Renal cortex interstitium (tissue), 11 donors: Measurements from ENCODE around the gene LRRC8B. TPM values are rescaled to one million over a fixed set of nuclear protein-coding genes. Genes with fewer than 3 reads are reported as not detected.
"Not testable (repeated sequence)": the region's sequence is repeated elsewhere in the genome, so short reads cannot be mapped to it uniquely, and the experiment has no call there.

ENCODE experiments used
- DNase-seq, 11 donors: peaks; one replicate each; pipeline ENCODE4 v3.0.0-alpha.2; 2013; ENCODE audit warnings: low read depth in 9 of 11, low spot score in 4 of 11; ENCODE audit errors: extremely low read depth in 1 of 11
- polyA plus RNA-seq, 3 donors: library from polyadenylated mRNA; unstranded; fragments of 120-200 nt; gene quantifications; one replicate each; pipeline ENCODE4 v1.2.1, GENCODE V29; 2013; ENCODE audit not compliant: insufficient read length in 3 of 3

The LRRC8B gene
- polyA plus RNA-seq, 3 donors, result 8.2 to 9.3 (median 8.7) TPM

DNA sequence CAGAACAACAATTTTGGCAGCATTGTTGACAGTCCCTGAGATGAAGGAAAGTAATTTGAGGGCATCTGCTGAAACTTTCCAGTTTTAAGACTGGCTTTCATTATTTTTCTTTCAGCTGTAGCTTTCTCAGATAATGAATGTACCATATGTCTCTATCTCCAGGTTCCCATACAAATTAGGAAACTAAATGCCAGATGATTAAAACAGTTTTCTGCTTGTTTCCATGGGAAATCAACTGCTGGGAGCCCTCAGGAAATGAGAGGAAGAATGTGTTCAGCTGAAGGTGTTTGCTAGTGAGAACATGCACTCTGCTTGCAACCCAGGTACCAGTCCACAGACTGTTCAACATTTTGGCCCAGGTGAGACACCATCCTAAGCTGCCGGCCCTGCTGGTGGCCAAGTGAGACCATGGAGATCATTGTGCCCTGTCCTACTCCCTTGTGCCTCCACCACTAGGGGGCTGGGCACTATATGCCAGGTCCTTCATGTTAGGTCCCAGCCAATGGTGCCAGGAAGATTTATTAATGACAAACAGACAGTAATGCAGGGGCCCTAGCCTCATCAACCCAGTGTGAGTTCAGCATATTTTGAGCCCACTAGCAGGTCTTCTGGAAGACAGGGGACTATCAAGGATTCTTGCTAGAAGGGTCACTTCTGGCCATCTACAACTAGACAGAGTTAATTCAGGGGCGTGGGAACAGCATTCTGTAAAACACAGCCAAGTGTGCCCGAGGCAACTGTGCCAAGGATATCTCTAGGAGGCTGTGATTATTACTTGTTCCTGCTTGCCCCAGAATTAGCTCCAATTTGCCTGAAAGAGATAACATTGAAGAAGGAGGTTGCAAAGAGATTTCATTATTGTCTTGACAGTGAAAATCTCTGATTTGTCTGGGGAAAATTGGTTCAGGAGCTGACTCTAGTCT lies 91.3 kb downstream of the LRRC8B start:
- no peak for DNase-seq

GRCh38 chr1:89616844-89617627 lies 92.4 kb downstream of the LRRC8B start:
- DNase-seq, result no peak

DNA sequence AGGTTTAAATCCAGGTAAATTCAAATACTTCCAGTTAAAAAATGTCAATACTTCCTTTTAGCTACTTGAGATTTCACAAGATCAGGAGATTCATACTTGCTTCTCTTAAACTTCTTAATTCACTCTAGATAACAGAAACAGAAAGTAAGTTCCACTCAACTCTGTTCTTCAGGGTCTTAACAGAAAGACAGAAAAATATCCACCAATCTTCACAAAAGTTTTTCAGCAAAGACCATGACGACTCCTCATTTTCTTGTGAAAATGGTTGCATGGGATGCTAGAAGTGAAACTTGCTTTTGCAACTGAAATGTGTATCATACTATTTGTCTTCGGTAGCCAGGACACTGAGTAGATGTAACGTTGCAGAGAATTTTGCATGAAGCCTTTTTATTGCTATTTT lies 96.0 kb downstream of the LRRC8B start:
- no peak for DNase-seq

DNA sequence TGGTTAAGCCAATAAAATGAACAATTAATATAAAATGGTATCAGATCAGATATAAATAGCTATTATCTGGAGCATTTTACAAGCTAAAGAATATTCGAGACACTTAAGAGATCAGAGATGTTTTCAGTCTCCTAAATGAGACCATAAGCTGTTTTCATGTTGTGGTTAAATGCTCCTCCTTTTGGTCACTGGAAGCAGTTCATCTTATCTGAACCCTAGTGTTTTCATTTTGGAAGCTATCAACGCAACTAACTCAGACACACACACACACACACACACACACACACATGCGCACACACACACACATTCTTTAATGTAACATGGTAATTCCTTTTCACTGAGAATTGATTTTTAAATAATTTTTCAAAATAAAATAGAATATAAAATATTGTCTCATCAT lies 98.3 kb downstream of the LRRC8B start:
- no peak for DNase-seq

DNA sequence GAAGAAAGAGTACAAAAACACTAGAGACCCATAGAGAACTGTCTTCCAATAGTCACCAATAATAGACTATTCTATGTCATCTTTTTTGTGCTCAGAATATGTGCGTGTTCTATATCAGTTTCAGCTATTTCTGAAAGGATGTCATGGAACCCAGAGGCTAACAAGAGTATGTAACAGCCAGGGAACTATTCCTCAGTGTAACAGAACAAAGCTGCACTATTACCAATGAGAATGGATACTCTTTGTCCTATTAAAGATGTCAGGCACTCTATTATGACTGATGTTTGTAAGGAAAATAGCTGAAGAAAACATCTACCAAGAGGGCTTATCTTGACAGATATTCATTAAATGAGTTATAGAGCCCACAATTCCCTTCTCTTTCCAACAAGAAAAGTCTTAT lies 99.7 kb downstream of the LRRC8B start:
- no peak for DNase-seq

DNA sequence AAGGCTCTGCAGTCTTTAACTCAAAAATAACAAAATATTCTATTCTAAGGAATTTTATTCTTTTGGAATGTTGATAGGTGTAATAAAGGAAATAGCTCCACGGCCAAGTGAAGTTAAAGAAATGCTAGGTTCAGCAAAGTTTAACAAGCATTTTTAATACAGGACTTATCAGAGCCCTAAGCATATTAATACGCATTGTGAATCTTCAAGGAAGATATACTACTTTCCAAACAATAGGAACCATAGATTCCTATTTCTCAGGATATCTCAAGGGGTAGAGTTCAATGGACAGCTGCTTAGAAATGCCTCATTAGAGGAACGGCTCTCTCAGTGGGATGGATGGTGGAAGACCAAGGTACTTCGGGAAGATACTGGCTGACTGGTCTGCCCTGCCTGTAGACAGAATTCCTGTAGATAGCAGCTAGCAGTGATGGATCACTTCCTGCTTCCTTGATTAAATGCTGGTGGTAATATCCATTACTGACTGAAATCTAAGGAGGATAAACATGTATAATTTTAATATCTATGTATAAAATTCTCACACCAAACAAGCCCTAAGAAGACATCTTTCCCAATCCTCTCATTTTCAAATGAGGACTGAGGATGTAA lies 100.2 kb downstream of the LRRC8B start:
- DNase-seq, result no peak

DNA sequence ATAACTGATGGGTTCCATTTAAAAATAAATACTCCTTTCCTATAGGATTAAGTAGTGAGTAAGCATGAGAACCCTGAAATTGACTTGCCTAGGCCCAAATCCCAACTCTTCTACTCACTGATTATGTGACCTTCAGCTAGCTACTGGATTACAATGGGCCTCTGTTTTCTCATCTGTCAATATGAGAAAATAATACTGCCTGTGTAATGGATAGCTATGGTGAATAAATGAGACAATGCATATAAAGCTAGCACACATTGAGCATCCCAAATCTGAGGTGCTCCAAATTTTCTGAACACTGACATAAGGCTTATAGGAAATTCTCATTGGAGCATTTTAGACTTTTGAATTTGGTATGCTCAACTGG lies 103.0 kb downstream of the LRRC8B start:
- DNase-seq, result no peak

GRCh38 chr1:89629146-89629545 lies 104.5 kb downstream of the LRRC8B start:
- DNase-seq, result no peak

- not testable (repeated sequence) for DNase-seq
These were observed 105.0 kb downstream of the LRRC8B start for GRCh38 chr1:89629600-89629999.

DNA sequence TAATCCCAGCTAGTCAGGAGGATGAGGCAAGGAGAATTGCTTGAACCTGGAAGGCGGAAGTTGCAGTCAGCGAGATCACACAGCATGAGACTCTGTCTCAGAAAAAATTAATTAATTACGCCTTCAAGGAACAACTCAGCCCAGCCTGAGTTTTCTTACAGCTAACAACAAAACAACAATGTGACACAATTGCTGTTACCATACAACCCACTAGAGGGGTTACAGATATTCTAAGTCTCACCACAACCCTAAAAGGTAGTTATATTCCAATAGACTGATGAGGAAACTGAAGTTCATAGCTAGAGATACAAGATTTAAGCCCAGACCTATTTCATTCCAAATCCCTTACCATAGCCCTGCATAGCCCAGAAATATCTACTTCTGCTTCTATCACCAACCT lies 105.4 kb downstream of the LRRC8B start:
- DNase-seq, result no peak

DNA sequence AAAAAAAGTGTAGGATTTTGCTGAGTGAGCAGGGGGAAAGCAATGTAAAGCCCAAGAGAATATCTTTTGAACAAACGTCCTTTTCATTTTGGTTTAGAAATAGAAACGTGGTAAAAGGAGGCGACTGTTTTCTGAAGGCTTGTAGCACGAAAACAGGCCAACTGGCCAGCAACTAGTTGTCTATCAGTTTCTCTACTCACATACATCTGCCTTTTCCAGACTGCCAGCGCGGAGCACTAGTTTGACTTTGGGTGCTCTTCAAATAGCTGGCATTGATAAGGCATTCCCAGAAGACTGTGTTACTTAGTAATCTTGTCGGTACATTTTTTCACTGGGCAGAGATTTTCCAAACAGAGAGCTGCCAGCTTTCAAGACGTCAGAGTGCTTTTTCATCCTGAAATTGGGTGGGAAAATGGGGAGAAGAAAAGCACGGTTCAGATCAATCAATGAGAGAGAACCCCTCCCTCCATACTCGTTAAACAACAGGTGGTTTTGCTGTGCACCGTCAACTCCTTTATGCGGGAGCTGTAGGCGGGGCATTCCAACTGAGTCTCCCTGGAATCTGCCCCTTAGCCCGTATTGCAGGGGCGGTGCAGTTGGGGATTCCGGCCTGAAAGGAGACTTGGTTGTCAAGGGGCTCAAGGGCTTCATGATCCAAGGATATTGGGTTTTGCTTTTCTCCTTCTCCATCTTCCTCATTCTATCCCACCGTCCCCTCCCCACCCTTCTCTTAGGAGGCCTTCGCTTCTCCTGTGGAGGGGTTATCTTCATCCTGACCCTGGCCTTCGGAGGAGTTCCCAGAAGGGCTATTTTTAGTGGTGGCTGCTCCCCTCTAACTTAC lies 107.4 kb downstream of the LRRC8B start:
- DNase-seq, result peak in 7 of 11 donors; percentile 7 to 42 (median 19)

GRCh38 chr1:89632657-89633247 lies 108.1 kb downstream of the LRRC8B start, which contains the start of gene LRRC8C:
LRRC8C (plus strand) TSS chr1:89633120; CDS start chr1:89686474, 53,354 bp downstream.
- DNase-seq, result peak; percentile 49 to 81 (median 70)

DNA sequence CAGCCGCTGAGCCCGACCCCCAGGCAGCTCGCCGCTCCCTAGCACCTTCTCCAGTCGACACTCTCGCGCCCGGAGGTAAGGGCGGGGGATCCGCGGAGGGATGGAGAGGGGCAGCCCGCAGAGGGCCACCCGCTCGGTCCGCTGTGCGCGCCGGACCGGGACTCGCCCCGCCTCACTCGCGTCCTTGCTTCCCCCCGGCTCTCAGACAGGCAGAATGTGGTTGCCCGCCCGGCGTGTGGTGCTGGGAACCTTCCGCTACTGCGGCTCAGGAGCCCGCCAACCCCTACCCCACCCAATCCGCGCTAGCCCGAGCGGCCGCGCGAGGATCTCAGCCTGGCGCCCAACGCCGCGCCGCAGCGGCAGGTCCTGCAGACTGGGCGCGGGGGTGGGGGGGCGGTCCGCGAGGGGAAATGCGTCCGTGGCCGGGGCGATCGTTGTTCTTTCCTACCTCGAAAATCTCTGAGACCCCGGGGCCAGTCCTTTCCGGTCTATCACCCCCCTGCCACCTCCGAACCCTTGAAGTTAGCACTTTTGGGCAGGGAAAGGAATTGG lies 108.7 kb downstream of the LRRC8B start:
- DNase-seq, result peak in 9 of 11 donors; percentile 21 to 54 (median 37)

DNA sequence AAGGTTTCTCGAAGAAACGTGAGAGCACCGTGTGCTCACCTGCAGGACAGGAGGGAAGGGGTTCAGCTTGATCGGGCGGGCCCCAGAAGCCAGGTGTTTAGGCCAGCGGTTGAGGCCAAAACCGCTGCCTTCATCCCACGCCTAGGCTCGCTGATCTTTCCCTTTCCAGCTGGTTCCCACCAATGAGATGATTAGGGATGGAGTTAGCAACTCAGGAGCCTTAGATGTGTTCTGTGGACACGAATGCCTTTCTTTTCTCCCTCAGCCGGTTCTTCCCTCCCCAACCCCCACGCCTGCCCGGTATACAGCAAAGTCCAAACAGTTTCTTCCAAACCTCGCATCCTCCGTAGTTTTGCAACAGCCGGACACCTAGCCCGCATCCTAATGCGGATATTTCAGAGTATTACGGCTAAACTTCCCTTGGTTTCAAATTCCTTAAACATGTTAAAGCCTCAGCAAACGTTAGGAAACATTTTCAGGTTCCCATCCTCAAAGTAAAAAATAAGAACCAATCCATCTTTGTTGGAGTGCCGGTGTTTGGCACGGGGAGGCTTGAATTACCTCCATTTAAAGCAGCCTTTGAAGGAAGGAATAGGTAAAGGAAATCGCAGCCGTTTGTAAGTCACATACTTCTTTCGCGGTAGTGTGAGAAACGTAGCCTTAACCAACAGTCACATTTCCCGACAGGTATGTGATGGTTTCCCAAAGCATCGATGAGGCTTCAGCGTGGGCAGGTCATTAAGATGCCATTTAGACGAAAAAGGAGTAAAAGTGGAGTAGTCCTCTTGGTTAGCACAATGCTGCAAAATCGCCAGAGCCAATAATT lies 109.4 kb downstream of the LRRC8B start:
- DNase-seq, result peak in 8 of 11 donors; percentile 2 to 28 (median 14)

DNA sequence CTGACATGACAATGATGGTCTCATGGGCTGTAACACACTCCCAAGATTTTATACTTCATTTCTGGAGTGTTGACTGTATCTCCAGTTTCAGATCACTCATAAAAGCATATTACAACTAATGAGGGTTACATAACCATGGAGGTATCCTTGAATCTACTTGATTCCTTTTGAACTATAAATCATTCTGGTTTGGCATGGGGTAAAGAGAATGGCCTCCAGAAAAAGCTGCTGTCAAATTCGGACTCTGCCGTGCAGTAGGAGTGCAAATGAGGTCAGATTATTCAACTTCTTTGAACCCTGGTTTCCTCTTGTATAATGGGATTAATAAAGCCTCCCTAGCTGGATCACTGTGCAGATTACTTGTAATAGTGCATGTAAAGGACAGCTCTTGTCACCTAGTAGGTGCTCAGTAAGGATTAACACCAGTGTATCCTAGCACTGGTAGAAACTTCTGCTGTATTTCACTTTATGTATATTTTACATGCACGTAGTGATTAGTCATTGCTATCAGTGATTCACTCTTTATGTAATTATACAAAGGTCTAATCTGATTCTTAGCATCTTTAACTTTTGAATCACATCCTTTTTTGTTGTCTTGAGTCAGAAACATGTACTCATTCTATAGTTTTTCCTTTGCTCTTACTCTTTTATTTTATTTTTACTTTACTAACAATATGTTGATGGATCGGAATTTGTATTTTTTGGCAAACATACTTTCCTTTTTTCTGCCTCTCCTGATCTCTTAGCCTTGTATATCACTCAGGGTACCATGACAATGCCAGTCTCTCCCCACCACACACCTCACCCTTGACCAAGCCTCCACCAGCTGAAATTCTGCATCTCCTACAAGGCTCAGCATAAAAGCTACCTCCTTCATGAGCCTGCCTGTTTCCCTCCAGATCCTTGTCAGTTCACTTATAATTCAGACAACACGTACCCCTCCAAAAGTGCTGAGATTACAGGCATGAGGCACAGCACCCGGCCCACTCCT lies 111.5 kb downstream of the LRRC8B start:
- no peak for DNase-seq

DNA sequence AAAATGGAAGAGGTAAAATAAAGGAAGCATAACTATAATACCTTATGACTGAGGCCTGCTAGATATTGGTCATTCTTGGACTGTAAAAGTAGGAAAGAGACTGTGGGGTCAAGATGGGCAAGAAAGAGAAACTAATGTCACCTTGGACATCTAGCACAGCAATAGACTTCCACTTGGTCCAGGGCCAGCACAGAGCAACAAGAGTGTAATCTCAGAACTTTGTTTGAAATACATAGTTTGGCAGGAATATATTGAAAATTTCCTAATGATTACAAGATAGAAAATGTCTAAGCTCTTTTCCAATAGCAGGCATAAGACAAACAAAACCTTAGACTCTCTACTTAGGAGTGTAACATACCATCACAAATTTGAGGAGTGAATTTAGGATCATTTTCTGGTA lies 112.9 kb downstream of the LRRC8B start:
- DNase-seq, result no peak
